HG03432 (cell line): ENCODE data around the gene DLG2.
"Not testable (repeated sequence)": the region's sequence is repeated elsewhere in the genome, so short reads cannot be mapped to it uniquely, and the experiment has no call there.

Experiments used
- ATAC-seq: cut with Tn5 transposase; IDR thresholded peaks from one replicate; pipeline ENCODE4 v1.9.1; 2021; ENCODE audit warnings: mild to moderate bottlenecking, moderate library complexity; ENCODE audit not compliant: unreplicated experiment

DLG2 gene

GRCh38 chr11:83784419-83784818, 1842.7 kb downstream of the DLG2 start:
- no peak for ATAC-seq

- no peak for ATAC-seq
Measured at GRCh38 chr11:83782329-83782728, 1844.8 kb downstream of the DLG2 start.

DNA sequence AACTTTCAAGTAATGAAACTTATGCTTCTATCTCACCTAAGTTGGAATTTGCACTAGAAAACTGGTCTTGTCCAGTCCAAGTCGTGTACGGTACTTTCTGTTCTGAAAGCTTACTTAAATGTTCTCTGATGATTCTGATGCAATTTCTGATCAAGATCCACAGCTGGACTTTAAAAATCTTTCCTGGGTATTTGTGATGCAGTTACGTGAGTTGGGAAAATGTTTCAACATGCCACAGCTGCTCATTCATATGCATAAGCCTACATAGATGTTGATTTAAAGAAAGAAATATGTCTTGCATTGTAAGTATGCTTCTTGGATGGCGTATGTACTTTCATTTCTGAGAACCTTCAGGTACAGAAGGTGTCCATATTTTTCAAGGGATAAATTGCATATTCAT, 1847.3 kb downstream of the DLG2 start:
- no peak for ATAC-seq

- no peak for ATAC-seq
Measured at GRCh38 chr11:83778596-83778995, 1848.5 kb downstream of the DLG2 start.

GRCh38 chr11:83773950-83774880, 1852.9 kb downstream of the DLG2 start:
- no peak for ATAC-seq

GRCh38 chr11:83768489-83768888, 1858.7 kb downstream of the DLG2 start:
- no peak for ATAC-seq

- ATAC-seq: no peak
Measured at GRCh38 chr11:83766932-83767331, 1860.2 kb downstream of the DLG2 start.

DNA sequence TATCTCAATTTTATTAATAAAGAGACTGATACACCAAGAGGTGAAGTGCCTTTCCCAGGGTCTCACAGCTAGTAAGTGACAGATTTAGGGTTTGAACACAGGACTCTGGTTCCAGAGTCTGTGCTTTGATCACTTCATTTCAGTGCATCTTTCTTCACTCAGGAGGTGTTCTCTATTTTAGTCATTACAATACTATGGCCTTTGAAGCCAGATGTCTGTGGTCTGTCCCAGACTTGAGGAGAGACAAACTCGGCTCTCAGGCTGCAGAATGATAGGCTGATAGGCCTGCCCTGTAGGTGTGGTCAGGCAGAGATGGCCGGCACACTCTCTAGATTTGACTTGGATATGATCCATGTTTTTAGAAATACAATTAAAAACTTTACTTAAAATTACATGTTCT, 1862.5 kb downstream of the DLG2 start:
- peak; percentile 71 for ATAC-seq

DNA sequence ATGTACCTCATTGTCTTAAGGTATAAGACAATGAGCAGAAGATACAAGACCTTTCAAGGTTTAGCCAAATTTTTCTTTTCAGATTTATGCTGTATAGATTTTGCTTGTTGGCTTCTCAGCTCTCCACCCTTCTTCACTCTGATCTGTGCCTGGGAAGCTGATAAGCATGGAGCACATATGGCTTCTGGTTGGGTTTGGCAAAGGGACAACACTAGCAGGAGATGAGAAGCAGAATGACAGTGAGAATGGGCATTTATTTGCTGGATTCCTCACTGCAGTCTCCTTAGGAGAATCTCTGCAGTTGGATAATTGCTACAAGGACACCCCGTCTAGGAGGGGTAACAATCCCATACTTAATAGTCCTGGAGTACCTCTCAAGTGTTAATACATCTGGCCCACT, 1866.2 kb downstream of the DLG2 start:
- no peak for ATAC-seq

GRCh38 chr11:83759148-83759547, 1868.0 kb downstream of the DLG2 start:
- ATAC-seq: no peak

GRCh38 chr11:83751041-83751440, 1876.1 kb downstream of the DLG2 start:
- no peak for ATAC-seq

DNA sequence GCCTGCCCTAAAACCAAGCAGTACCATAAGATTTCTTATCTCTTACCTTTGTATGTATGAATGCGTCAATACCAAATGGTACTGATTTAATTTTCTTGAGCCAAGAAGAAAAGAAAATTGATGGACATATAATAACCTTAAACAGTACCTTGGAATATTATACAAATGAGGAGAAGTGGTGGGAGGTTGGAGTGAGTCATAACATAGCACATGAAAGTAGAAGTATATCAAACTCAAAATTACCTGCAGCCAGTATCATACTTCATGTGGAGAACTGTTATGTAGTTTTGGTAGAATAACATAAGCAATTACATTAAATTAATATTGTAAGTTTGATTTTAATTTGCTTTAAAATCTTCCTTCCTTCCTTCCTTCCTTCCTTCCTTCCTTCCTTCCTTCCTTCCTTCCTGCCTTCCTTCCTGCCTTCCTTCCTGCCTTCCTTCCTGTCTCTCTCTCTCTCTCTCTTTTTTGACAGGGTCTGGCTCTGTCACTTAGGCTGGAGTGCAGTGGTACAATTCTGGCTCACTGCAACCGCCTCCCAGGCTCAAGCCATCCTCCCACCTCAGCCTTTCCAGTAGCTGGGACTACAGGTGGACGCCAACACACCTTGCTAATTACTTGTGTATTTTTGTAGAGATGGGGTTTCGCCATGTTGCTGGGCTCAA, 1880.1 kb downstream of the DLG2 start:
- no peak for ATAC-seq

DNA sequence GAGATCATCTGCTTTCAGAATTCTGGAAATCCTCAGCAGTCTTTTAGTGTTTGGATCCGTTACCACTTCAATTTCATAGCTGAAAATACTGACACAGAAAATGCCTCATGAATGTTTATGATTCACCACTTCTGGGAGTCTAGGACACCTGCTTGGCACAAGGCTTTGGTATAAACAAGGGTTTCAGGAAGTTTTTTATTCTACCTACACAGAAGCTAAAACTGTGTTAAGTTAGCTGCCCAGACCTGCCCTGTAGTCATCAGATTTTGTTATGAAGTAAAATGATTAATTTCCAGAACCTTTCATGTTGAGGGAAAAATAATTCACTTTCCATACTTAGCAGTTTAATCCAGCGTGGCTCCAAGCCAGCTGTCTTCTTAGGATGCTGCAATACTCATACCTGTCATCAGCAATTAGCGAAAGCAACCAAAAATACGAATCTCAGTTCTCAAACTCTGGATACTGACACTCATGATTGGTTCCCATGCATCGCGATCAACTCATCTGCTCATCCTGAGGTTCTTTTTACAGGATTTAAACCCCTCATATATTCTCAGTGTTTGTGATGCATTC, 1882.4 kb downstream of the DLG2 start:
- ATAC-seq: no peak

- no peak for ATAC-seq
Measured at GRCh38 chr11:83736684-83737083, 1890.5 kb downstream of the DLG2 start.

GRCh38 chr11:83734120-83734519, 1893.0 kb downstream of the DLG2 start:
- no peak for ATAC-seq

DNA sequence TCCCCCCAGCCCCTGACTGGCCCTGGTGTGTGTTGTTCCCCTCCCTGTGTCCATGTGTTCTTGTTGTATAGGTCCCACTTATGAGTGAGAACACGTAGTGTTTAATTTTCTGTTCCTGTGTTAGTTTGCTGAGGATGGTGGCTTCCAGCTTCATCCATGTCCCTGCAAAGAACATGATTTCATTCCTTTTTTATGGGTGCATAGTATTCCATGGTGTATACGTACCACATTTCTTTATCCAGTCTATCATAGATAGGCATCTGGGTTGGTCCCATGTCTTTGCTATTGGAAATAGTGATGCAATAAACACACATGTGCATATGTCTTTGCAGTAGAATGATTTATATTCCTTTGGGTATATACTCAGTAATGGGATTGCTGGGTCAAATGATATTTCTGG, 1895.9 kb downstream of the DLG2 start:
- ATAC-seq: not testable (repeated sequence)

GRCh38 chr11:83728281-83728680, 1898.9 kb downstream of the DLG2 start:
- ATAC-seq: no peak

DNA sequence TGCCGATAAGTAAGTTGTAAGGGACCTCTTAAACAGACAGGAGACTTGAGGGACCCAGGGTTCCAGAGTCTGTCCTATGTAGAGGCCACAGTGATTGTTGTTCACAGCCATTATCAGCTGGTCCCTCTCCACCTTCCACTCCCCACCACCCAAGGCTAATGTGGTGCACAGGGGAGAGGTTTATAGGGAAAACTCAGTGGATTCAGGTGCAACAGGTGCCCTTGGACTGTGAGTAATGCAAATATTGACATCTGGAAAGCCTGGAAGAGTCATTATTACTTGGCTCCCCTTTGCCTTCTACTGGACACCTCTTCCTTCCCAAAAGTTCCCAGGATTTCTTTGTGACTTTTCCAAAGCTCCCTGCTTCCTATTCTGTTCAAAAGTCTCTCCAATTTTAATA, 1899.9 kb downstream of the DLG2 start:
- ATAC-seq: no peak

DNA sequence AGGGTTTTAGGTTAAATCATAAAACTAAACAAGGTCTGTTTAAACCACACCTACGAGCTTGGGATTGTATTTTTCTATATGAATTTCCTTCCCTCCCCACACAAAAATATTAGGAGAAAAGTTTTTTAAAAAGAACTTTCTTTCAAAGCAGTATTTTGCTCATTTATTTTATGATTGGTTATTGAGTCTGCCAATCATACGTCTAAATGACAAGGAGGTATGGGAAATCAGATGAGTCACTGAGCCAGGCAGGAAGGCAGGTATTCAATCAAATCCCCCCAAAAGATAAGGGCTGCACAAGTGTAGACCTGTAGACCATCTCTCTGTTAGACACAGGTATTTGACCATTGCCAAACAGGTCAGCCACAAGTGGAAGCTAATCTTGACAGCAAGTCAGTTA, 1900.8 kb downstream of the DLG2 start:
- ATAC-seq: no peak

DNA sequence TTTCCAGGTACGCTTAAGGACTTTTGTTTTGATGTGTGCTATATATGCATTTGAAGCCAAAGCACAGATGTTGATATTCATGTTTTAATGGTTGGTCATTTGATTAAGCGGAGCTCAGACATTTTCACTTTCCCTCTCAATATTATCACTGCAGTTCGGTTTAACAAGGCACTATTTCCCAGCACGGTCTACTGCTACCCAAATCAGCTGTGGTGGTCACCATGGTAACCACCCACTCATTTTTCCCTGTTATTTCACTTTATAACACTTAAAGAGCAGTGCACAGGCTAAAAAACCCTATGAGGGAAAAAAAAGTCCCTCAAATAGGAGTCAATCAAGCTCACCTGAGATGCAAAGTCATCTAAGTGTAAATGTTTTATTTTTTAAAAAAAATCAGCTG, 1901.4 kb downstream of the DLG2 start:
- ATAC-seq: peak; percentile 56

- no peak for ATAC-seq
Measured at GRCh38 chr11:83725269-83725560, 1901.9 kb downstream of the DLG2 start.

GRCh38 chr11:83723999-83724398, 1903.1 kb downstream of the DLG2 start:
- ATAC-seq: peak; percentile 64
